PFSK-1 (cell line): Measurements from ENCODE around the gene MARF1.

Experiments used
- FOXP2 ChIP-seq: optimal IDR thresholded peaks from 2 replicates; pipeline ENCODE3; 2011; ENCODE audit warnings: borderline replicate concordance, control low read depth, inconsistent platforms; ENCODE audit not compliant: insufficient read depth; ENCODE audit errors: extremely low read length, extremely low read depth
- POLR2AphosphoS5 ChIP-seq: IDR thresholded peaks from 2 replicates; pipeline ENCODE4 v1.6.1; 2012; ENCODE audit warnings: low read depth, mild to moderate bottlenecking, control low read depth, low read length, moderate library complexity
- REST ChIP-seq, 2 experiments: IDR thresholded peaks; 2 replicates each; pipeline versions ENCODE4 v1.6.1 to v1.8.0; 2011 to 2012; ENCODE audit warnings: low read depth in 2 of 2, low read length in 2 of 2, control low read depth in 1 of 2, inconsistent platforms in 1 of 2, mild to moderate bottlenecking in 1 of 2, moderate library complexity in 1 of 2; ENCODE audit not compliant: insufficient read depth in 1 of 2

GRCh38 chr16:15566095-15566494, 76.9 kb downstream of the MARF1 start:
- no peak for TF ChIP-seq REST (IDR thresholded peaks at IDR 0.05; ENCODE audit: insufficient read depth in 1 of 2, low read depth in 2 of 2, low read length in 2 of 2)
- no peak for TF ChIP-seq POLR2AphosphoS5
- no peak for TF ChIP-seq FOXP2
